Esophagus squamous epithelium (tissue), 5 donors: ENCODE results near the gene STUB1. TPM values are rescaled to one million over a fixed set of nuclear protein-coding genes. Genes with fewer than 3 reads are reported as not detected.

Experiments
- DNase-seq: peaks from one replicate; lab custom pipeline; 2025; lab: John Stamatoyannopoulos, UW
- H3K27ac ChIP-seq, 4 donors: fragments of 200-600 bp; sonication (generic); one replicate each; pipeline ENCODE4 v1.5.1; 2016 to 2019; ENCODE audit warnings: mild to moderate bottlenecking in 1 of 4
- H3K27me3 ChIP-seq, 4 donors: fragments of 200-600 bp; sonication (generic); 1 replicate in 3 of 4; 2 replicates in 1 of 4; pipeline versions ENCODE4 v1.5.1 to v1.6.0; 2017 to 2021; ENCODE audit warnings: antibody characterized with exemption in 1 of 4
- H3K36me3 ChIP-seq, 3 donors: fragments of 200-600 bp; sonication (generic); one replicate each; pipeline ENCODE4 v1.5.1; 2016 to 2019
- H3K4me1 ChIP-seq, 3 donors: fragments of 200-600 bp; sonication (generic); one replicate each; pipeline ENCODE4 v1.5.1; 2017 to 2019
- H3K4me3 ChIP-seq, 4 donors: fragments of 200-600 bp; sonication (generic); 1 replicate in 3 of 4; 2 replicates in 1 of 4; pipeline ENCODE4 v1.5.1; 2016 to 2019; ENCODE audit warnings: mild to moderate bottlenecking in 2 of 4, moderate library complexity in 1 of 4
- H3K9me3 ChIP-seq, 3 donors: fragments of 200-600 bp; sonication (generic); one replicate each; pipeline ENCODE4 v1.5.1; 2016 to 2019
- CTCF ChIP-seq, 6 experiments: fragments of 450-650 bp in 4 of 6; fragments of 200-600 bp in 2 of 6; sonication (generic) in 2 of 6; IDR thresholded peaks; one replicate each; pipeline ENCODE4 v1.5.1; 2016 to 2019; ENCODE audit warnings: antibody characterized with exemption in 6 of 6, mild to moderate bottlenecking in 4 of 6, moderate library complexity in 4 of 6
- POLR2A ChIP-seq, 4 donors: fragments of 450-650 bp; IDR thresholded peaks; one replicate each; pipeline ENCODE4 v1.6.1; 2017; ENCODE audit warnings: antibody characterized with exemption in 4 of 4, mild to moderate bottlenecking in 4 of 4, moderate library complexity in 3 of 4
- WGBS, 2 donors: methylation state at CpG; one replicate each; pipeline ENCODE4 v1.1.5; 2018; 5-methylcytosine and 5-hydroxymethylcytosine counted together
- intact Hi-C: fragments of 100-400 bp; cut with DNase I; formaldehyde crosslinking; loops from one replicate; pipeline ENCODE4 v1.15.0; 2022
- total RNA-seq, 4 donors: library from RNA; depleted of rRNA; stranded (reverse); fragments of >200 nt; gene quantifications; one replicate each; pipeline ENCODE4 v1.1.0, GENCODE V29; 2016
- donor health status: DM: yes; HTN: yes; CAD: no.

STUB1 gene
- total RNA-seq, 4 donors from 2014 or later = 102 to 148 (median 120) TPM

GRCh38 chr16:641326-642188 is 38.7 kb upstream of the STUB1 start, which contains the start of gene MCRIP2:
Gene MCRIP2, plus strand, starts transcription at chr16:641828. Its CDS starts 164 bp downstream, at chr16:641992.
- no peaks in the 10 kb centered on the region for H3K36me3 ChIP-seq
- peak within 1 kb of the TSS; percentile 59 to 97 (median 76) for H3K4me3 ChIP-seq
- DNase-seq = no peak
- TF ChIP-seq POLR2A (IDR thresholded peaks at IDR 0.05) (peak in 2 of 4 donors; percentile 55 to 66), CTCF (IDR thresholded peaks at IDR 0.05) (no peak)
- no CpG with 5 or more reads among the region's 81 CpGs for WGBS, 2 donors
- intact Hi-C loops = no loop called here
- H3K9me3 ChIP-seq = no peaks in the 10 kb centered on the region
- no peaks in the 10 kb centered on the region for H3K27me3 ChIP-seq
- peak within 1 kb of the TSS; percentile 76 to 90 (median 84) for H3K27ac ChIP-seq
- peaks cover 24 to 69% (median 25%) of the 10 kb centered on the region in 3 donors for H3K4me1 ChIP-seq

- intact Hi-C loops = no loop called here
- no peak for TF ChIP-seq CTCF (IDR thresholded peaks at IDR 0.05)
- TF ChIP-seq POLR2A (IDR thresholded peaks at IDR 0.05) = no peak
- no peak for DNase-seq
- no peaks in the 10 kb centered on the region for H3K36me3 ChIP-seq
- WGBS, 2 donors = 0 to 7% methylated on average over 3 of the region's 72 CpGs
- H3K27me3 ChIP-seq = no peaks in the 10 kb centered on the region
- H3K4me3 ChIP-seq = peak overlapping the region; percentile 59 to 97 (median 76)
- H3K9me3 ChIP-seq = no peaks in the 10 kb centered on the region
- H3K4me1 ChIP-seq = peaks cover 24 to 74% (median 29%) of the 10 kb centered on the region in 3 donors
- peak overlapping the region; percentile 76 to 90 (median 84) for H3K27ac ChIP-seq
Measured at GRCh38 chr16:642189-643049, 37.8 kb upstream of the STUB1 start.

- Histone ChIP-seq H3K9me3 (no peaks in the 10 kb centered on the region), H3K36me3 (no peaks in the 10 kb centered on the region), H3K27me3 (no peaks in the 10 kb centered on the region), H3K4me1 (peaks cover 27 to 74% (median 32%) of the 10 kb centered on the region in 3 donors), H3K27ac (peak overlapping the region; percentile 61 to 90 (median 84)), H3K4me3 (peak overlapping the region; percentile 59 to 97 (median 76))
- no peak for DNase-seq
- TF ChIP-seq POLR2A (IDR thresholded peaks at IDR 0.05) (no peak), CTCF (IDR thresholded peaks at IDR 0.05) (no peak)
- intact Hi-C loops = no loop called here
- 30 to 94% methylated on average over 2 of the region's 13 CpGs for WGBS, 2 donors
Measured at GRCh38 chr16:643050-643368, 37.2 kb upstream of the STUB1 start.

GRCh38 chr16:644556-644955 is 35.7 kb upstream of the STUB1 start:
- Histone ChIP-seq H3K27me3 (no peaks in the 10 kb centered on the region), H3K4me3 (no peak overlapping the region), H3K9me3 (no peaks in the 10 kb centered on the region), H3K27ac (no peak overlapping the region), H3K4me1 (peaks cover 32 to 86% (median 40%) of the 10 kb centered on the region in 3 donors), H3K36me3 (no peaks in the 10 kb centered on the region)
- WGBS, 2 donors = 90 to 93% methylated on average over 12 of the region's 12 CpGs
- intact Hi-C loops = no loop called here
- TF ChIP-seq POLR2A (IDR thresholded peaks at IDR 0.05) (no peak), CTCF (IDR thresholded peaks at IDR 0.05) (no peak)
- no peak for DNase-seq
